ENCODE data around the gene LRR1.

LRR1 gene

DNA sequence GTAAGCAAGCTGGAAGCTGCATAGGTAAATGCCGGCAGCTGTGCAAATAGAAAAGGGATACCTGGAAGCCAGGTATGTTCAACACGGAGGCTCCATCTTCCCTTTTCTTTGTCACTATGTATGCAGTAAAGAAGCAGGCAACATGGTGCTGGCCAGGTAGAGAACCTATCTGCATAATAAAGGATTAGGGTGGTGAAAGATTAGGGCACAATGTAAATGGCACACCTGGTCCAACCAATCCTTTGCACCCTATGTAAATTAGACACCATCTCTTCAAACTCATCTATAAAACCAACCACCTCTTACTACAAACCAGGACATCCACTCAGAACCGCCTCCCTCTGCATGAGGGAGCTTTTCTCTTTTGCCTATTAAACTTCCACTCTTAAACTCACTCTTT, 44.8 kb upstream of the LRR1 start:
- Histone ChIP-seq H3K9me3 (replicated peaks; ENCODE audit: insufficient read depth, low read length) (no peaks in the 10 kb centered on the region), H3F3A (ENCODE audit: insufficient read depth, low read length) (no peaks in the 10 kb centered on the region), H3K9me2 (replicated peaks; ENCODE audit: insufficient read depth, low read length) (no peaks in the 10 kb centered on the region), H3K27me3 (replicated peaks; ENCODE audit: insufficient read depth, low read length) (no peaks in the 10 kb centered on the region), H3K36me3 (replicated peaks; ENCODE audit: insufficient read depth, low read length) (no peaks in the 10 kb centered on the region), H3K4me3 (ENCODE audit: low read length) (no peak overlapping the region), H4K20me1 (ENCODE audit: insufficient read depth, low read length) (no peaks in the 10 kb centered on the region), H3K9ac (ENCODE audit: low read length) (no peak overlapping the region), H3K4me2 (ENCODE audit: low read depth, low read length) (no peak overlapping the region), H2AFZ (ENCODE audit: low read length) (no peak overlapping the region), H3K79me2 (ENCODE audit: low read length) (no peaks in the 10 kb centered on the region), H3K27ac (ENCODE audit: low read length) (no peak overlapping the region), H3K4me1 (ENCODE audit: low read length) (no peaks in the 10 kb centered on the region)
- TF ChIP-seq EZH2phosphoT487 (IDR thresholded peaks at IDR 0.05; ENCODE audit: low read length) (no peak), EZH2 (optimal IDR thresholded peaks at IDR 0.05; ENCODE audit: low read depth, low read length) (no peak)
- TF ChIP-seq, protein P1, sequence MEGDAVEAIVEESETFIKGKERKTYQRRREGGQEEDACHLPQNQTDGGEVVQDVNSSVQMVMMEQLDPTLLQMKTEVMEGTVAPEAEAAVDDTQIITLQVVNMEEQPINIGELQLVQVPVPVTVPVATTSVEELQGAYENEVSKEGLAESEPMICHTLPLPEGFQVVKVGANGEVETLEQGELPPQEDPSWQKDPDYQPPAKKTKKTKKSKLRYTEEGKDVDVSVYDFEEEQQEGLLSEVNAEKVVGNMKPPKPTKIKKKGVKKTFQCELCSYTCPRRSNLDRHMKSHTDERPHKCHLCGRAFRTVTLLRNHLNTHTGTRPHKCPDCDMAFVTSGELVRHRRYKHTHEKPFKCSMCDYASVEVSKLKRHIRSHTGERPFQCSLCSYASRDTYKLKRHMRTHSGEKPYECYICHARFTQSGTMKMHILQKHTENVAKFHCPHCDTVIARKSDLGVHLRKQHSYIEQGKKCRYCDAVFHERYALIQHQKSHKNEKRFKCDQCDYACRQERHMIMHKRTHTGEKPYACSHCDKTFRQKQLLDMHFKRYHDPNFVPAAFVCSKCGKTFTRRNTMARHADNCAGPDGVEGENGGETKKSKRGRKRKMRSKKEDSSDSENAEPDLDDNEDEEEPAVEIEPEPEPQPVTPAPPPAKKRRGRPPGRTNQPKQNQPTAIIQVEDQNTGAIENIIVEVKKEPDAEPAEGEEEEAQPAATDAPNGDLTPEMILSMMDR (IDR thresholded peaks at IDR 0.05; ENCODE audit: low read length): no peak
- DNase-seq: no peak

- H3F3A ChIP-seq (ENCODE audit: insufficient read depth, low read length): no peaks in the 10 kb centered on the region
- no peak for DNase-seq
- H3K36me3 ChIP-seq (replicated peaks; ENCODE audit: insufficient read depth, low read length): no peaks in the 10 kb centered on the region
- H3K4me3 ChIP-seq (ENCODE audit: low read length): no peak overlapping the region
- no peaks in the 10 kb centered on the region for H3K27me3 ChIP-seq (replicated peaks; ENCODE audit: insufficient read depth, low read length)
- H4K20me1 ChIP-seq (ENCODE audit: insufficient read depth, low read length): no peaks in the 10 kb centered on the region
- H3K27ac ChIP-seq (ENCODE audit: low read length): no peak overlapping the region
- no peak overlapping the region for H3K4me2 ChIP-seq (ENCODE audit: low read depth, low read length)
- no peak overlapping the region for H2AFZ ChIP-seq (ENCODE audit: low read length)
- no peaks in the 10 kb centered on the region for H3K9me3 ChIP-seq (replicated peaks; ENCODE audit: insufficient read depth, low read length)
- H3K9ac ChIP-seq (ENCODE audit: low read length): no peak overlapping the region
- TF ChIP-seq EZH2 (optimal IDR thresholded peaks at IDR 0.05; ENCODE audit: low read depth, low read length) (no peak), EZH2phosphoT487 (IDR thresholded peaks at IDR 0.05; ENCODE audit: low read length) (no peak)
- TF ChIP-seq, protein P1 (IDR thresholded peaks at IDR 0.05; ENCODE audit: low read length): no peak
- H3K9me2 ChIP-seq (replicated peaks; ENCODE audit: insufficient read depth, low read length): no peaks in the 10 kb centered on the region
- no peaks in the 10 kb centered on the region for H3K79me2 ChIP-seq (ENCODE audit: low read length)
- H3K4me1 ChIP-seq (ENCODE audit: low read length): no peaks in the 10 kb centered on the region
Observed at GRCh38 chr14:49559979-49560768, 38.6 kb upstream of the LRR1 start.

- Histone ChIP-seq H2AFZ (ENCODE audit: low read length) (no peak overlapping the region), H3K4me3 (ENCODE audit: low read length) (no peak overlapping the region), H3K9ac (ENCODE audit: low read length) (no peak overlapping the region), H3K4me1 (ENCODE audit: low read length) (no peaks in the 10 kb centered on the region), H3K79me2 (ENCODE audit: low read length) (no peaks in the 10 kb centered on the region), H4K20me1 (ENCODE audit: insufficient read depth, low read length) (no peaks in the 10 kb centered on the region), H3K36me3 (replicated peaks; ENCODE audit: insufficient read depth, low read length) (no peaks in the 10 kb centered on the region), H3K27me3 (replicated peaks; ENCODE audit: insufficient read depth, low read length) (no peaks in the 10 kb centered on the region), H3K9me2 (replicated peaks; ENCODE audit: insufficient read depth, low read length) (no peaks in the 10 kb centered on the region), H3K4me2 (ENCODE audit: low read depth, low read length) (no peak overlapping the region), H3K27ac (ENCODE audit: low read length) (no peak overlapping the region), H3K9me3 (replicated peaks; ENCODE audit: insufficient read depth, low read length) (no peaks in the 10 kb centered on the region), H3F3A (ENCODE audit: insufficient read depth, low read length) (no peaks in the 10 kb centered on the region)
- TF ChIP-seq, protein P1 (IDR thresholded peaks at IDR 0.05; ENCODE audit: low read length): no peak
- TF ChIP-seq EZH2phosphoT487 (IDR thresholded peaks at IDR 0.05; ENCODE audit: low read length) (no peak), EZH2 (optimal IDR thresholded peaks at IDR 0.05; ENCODE audit: low read depth, low read length) (no peak)
- no peak for DNase-seq
Observed at GRCh38 chr14:49566714-49567113, 32.0 kb upstream of the LRR1 start.

All from MM.1S (cell line).